Esophagus muscularis mucosa (tissue), 4 donors: ENCODE data around the gene CSPG5. TPM values are rescaled to one million over a fixed set of nuclear protein-coding genes. Genes with fewer than 3 reads are reported as not detected.

Experiments
- DNase-seq: peaks from one replicate; pipeline ENCODE4 v3.0.0-alpha.2; 2017; ENCODE audit errors: extremely low spot score
- H3K27ac ChIP-seq, 4 donors: fragments of 200-600 bp; sonication (generic); replicated peaks in 1 of 4; 1 replicate in 3 of 4; 2 replicates in 1 of 4; pipeline ENCODE4 v1.5.1; 2016 to 2019; ENCODE audit warnings: mild to moderate bottlenecking in 1 of 4
- H3K27me3 ChIP-seq, 4 donors: fragments of 200-600 bp; sonication (generic); one replicate each; pipeline versions ENCODE4 v1.5.1 to v1.6.0; 2016 to 2019
- H3K36me3 ChIP-seq, 4 donors: fragments of 200-600 bp; sonication (generic); one replicate each; pipeline ENCODE4 v1.5.1; 2016 to 2019
- H3K4me1 ChIP-seq, 4 donors: fragments of 200-600 bp; sonication (generic); one replicate each; pipeline ENCODE4 v1.5.1; 2016 to 2019
- H3K4me3 ChIP-seq, 4 donors: fragments of 200-600 bp; sonication (generic); 1 replicate in 2 of 4; 2 replicates in 2 of 4; pipeline ENCODE4 v1.5.1; 2016 to 2019; ENCODE audit warnings: mild to moderate bottlenecking in 4 of 4, moderate library complexity in 1 of 4
- H3K9me3 ChIP-seq, 4 donors: fragments of 200-600 bp; sonication (generic); 1 replicate in 3 of 4; 2 replicates in 1 of 4; pipeline ENCODE4 v1.5.1; 2016 to 2019
- CTCF ChIP-seq, 3 experiments: fragments of 200-600 bp in 2 of 3; fragments of 450-650 bp in 1 of 3; sonication (generic) in 2 of 3; IDR thresholded peaks; one replicate each; pipeline ENCODE4 v1.5.1; 2017 to 2019; ENCODE audit warnings: antibody characterized with exemption in 3 of 3, mild to moderate bottlenecking in 2 of 3, moderate library complexity in 1 of 3
- EP300 ChIP-seq: sonication (generic); formaldehyde crosslinking; IDR thresholded peaks from one replicate; pipeline ENCODE4 v1.6.1; 2017; ENCODE audit warnings: antibody characterized with exemption
- POLR2A ChIP-seq: fragments of 450-650 bp; IDR thresholded peaks from one replicate; pipeline ENCODE4 v1.6.1; 2017; ENCODE audit warnings: antibody characterized with exemption, moderate library complexity, mild to moderate bottlenecking, low read depth
- POLR2AphosphoS5 ChIP-seq, 2 donors: sonication (generic); formaldehyde crosslinking; IDR thresholded peaks; one replicate each; pipeline ENCODE4 v1.6.1; 2017; ENCODE audit warnings: antibody characterized with exemption in 2 of 2
- WGBS: methylation state at CpG from one replicate; pipeline ENCODE4 v1.1.5; 2018; 5-methylcytosine and 5-hydroxymethylcytosine counted together
- intact Hi-C: fragments of 100-400 bp; cut with DNase I; formaldehyde crosslinking; loops from one replicate; pipeline ENCODE4 v1.15.1; 2023
- total RNA-seq, 4 donors: library from RNA; depleted of rRNA; stranded (reverse); fragments of >200 nt; gene quantifications; one replicate each; pipeline versions ENCODE4 v1.1.0 to v1.2.1, GENCODE V29; 2016

CSPG5 gene
- total RNA-seq, 4 donors from 2014 or later: 0.66 to 1.2 (median 0.75) TPM; not detected in 1

GRCh38 chr3:47536967-47537366 is 41.7 kb downstream of the CSPG5 start:
- DNase-seq: no peak
- no peaks in the 10 kb centered on the region for H3K9me3 ChIP-seq
- H3K27ac ChIP-seq: no peak overlapping the region
- intact Hi-C loops: no loop called here
- peaks cover 0 to 1% (median 0%) of the 10 kb centered on the region in 4 donors for H3K4me1 ChIP-seq
- TF ChIP-seq POLR2A (no peak), POLR2AphosphoS5 (IDR thresholded peaks at IDR 0.05) (no peak), CTCF (IDR thresholded peaks at IDR 0.05) (no peak), EP300 (no peak)
- no peak overlapping the region for H3K4me3 ChIP-seq
- WGBS: 88% methylated on average over 5 of the region's 6 CpGs
- no peaks in the 10 kb centered on the region for H3K27me3 ChIP-seq
- no peaks in the 10 kb centered on the region for H3K36me3 ChIP-seq

DNA sequence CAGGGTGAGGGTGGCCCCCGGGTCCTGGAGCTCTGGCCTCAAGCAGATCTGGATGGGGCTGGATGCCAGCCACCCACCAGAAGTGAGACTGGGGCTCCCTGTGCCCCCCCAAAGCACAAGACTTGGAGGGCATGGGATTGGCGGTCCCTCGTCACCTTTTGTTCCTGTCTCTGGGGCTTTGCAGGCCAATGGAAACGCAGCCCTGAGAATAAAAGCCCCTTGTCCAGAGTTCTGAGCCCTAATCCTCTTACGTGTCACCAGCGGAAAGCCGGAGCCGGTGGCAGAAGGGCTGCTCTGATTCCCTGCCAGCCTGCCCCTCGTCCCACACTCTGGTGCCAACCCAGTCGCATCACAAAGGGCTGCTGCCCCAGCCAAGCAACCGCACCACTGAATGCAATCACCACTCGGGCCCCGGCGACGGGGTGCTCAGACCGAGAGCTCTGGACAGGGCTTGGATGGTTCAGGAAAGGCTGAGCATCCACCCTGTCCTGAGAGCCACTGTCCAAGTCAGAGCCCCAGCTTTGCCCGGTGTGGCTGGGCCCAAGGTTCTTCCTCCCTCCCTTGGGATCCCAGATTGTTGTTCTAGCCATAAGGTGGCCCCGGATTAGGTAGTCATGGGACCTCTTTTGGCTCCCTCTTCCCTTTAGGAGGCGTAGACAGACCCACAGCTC is 42.3 kb downstream of the CSPG5 start:
- intact Hi-C loops: no loop called here
- no peak overlapping the region for H3K27ac ChIP-seq
- no peak for DNase-seq
- 90% methylated on average over 13 of the region's 19 CpGs for WGBS
- no peaks in the 10 kb centered on the region for H3K27me3 ChIP-seq
- no peaks in the 10 kb centered on the region for H3K36me3 ChIP-seq
- no peaks in the 10 kb centered on the region for H3K9me3 ChIP-seq
- TF ChIP-seq EP300 (no peak), POLR2A (no peak), POLR2AphosphoS5 (IDR thresholded peaks at IDR 0.05) (no peak), CTCF (IDR thresholded peaks at IDR 0.05) (no peak)
- H3K4me3 ChIP-seq: no peak overlapping the region
- H3K4me1 ChIP-seq: no peaks in the 10 kb centered on the region

GRCh38 chr3:47533996-47534454 is 44.6 kb downstream of the CSPG5 start:
- TF ChIP-seq CTCF (IDR thresholded peaks at IDR 0.05) (no peak), POLR2A (no peak), EP300 (no peak), POLR2AphosphoS5 (IDR thresholded peaks at IDR 0.05) (no peak)
- 81% methylated on average over 5 of the region's 5 CpGs for WGBS
- Histone ChIP-seq H3K4me1 (no peaks in the 10 kb centered on the region), H3K9me3 (no peaks in the 10 kb centered on the region), H3K36me3 (no peaks in the 10 kb centered on the region), H3K4me3 (no peak overlapping the region), H3K27me3 (no peaks in the 10 kb centered on the region), H3K27ac (no peak overlapping the region)
- intact Hi-C loops: no loop called here
- DNase-seq: no peak

DNA sequence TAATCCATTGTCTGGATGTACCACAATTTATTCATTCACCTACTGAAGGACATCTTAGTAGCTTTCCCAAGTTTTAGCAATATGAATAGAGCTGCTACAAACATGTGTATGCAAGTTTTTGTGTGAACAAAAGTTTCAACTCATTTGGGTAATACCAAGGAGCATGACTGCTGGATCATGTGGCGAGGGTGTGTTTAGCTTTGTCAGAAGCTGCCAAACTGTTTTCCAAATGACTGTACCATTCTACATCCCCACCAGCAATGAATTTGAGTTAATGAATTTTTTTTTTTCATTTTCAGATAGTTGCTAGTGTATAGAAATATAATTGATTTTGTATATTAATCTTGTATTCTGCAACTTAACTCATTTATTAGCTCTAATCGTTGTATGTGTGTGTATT is 45.2 kb downstream of the CSPG5 start:
- H3K27me3 ChIP-seq: no peaks in the 10 kb centered on the region
- DNase-seq: no peak
- H3K27ac ChIP-seq: no peak overlapping the region
- H3K4me1 ChIP-seq: no peaks in the 10 kb centered on the region
- H3K4me3 ChIP-seq: no peak overlapping the region
- TF ChIP-seq POLR2A: no peak
- TF ChIP-seq CTCF (IDR thresholded peaks at IDR 0.05): no peak
- TF ChIP-seq POLR2AphosphoS5 (IDR thresholded peaks at IDR 0.05): no peak
- TF ChIP-seq EP300: no peak
- intact Hi-C loops: no loop called here
- H3K36me3 ChIP-seq: no peaks in the 10 kb centered on the region
- 90% methylated on average over 2 of the region's 2 CpGs for WGBS
- no peaks in the 10 kb centered on the region for H3K9me3 ChIP-seq
